Effector CD4-positive, alpha-beta T cell (primary cell): ENCODE data around the gene LCT. TPM values are rescaled to one million over a fixed set of nuclear protein-coding genes. Genes with fewer than 3 reads are reported as not detected.
A peak's percentile ranks its signal among the peaks of the same experiment; 100 is the strongest.
"Not testable (repeated sequence)": the region's sequence is repeated elsewhere in the genome, so short reads cannot be mapped to it uniquely, and the experiment has no call there.

Source experiments
- DNase-seq: peaks from one replicate; pipeline ENCODE4 v3.0.0-alpha.2; 2020
- total RNA-seq: gene quantifications from one replicate; lab custom pipeline; 2026; lab: John Stamatoyannopoulos, UW

The LCT gene
- total RNA-seq, result not detected

- no peak for DNase-seq
These were observed at the start of gene LCT for GRCh38 chr2:135836596-135837270. LCT (minus strand) TSS chr2:135837184; CDS start chr2:135837169, 15 bp downstream.

GRCh38 chr2:135885709-135886108 lies 48.7 kb upstream of the LCT start:
- DNase-seq, result no peak

DNA sequence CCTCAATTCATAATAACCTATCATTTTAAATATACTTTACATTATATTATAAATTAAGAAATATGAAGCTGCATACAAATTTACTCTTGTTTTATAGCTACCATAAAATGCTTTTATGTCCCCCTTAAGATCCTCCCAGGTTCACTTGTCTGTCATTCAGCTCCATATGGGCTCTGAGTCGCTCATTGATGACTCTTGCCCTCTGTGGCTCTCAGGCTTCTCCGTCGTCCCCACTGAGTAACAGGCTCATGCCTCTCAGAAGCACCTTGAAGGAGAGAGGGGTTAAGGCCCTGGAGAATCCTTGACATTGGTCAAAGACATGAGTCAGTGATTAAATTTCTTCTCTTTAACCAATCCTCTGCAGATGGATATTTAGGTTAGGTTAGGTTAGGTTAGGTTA lies 45.4 kb upstream of the LCT start:
- no peak for DNase-seq

- not testable (repeated sequence) for DNase-seq
These were observed 39.8 kb upstream of the LCT start for GRCh38 chr2:135876770-135877169.

DNA sequence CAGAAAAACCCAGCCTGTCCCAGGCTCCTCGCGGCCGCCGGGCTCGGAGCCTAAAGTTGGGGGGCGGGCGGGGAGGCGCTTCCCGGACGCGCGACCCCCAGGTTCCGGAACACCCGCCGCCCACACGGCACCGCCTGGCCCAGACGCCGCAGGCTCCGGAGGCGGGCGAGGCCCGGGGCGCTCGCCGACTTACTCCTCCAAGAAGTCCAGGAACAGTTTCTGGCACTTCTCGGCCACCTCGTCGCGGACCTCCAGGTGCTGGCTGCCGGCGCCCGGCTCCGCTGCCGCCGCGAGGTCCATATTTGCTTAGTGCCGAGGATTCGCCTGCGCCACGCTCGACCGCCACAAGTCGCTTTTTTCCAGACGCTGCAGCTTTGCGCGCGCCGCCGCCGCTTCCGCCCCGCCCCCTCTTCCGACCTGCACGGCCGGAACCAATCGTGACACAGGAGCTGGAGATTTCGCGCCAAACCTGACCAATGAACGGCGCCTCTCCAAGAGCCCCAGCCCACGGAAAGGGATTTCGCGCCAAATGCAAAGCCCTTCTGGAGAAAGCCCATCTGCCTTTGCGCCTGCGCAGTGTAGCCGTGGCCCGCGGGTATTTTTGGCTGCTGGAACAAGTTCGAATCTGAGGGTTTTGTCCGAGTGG lies 39.2 kb upstream of the LCT start, which contains the start of gene MCM6:
MCM6 (minus strand) TSS at position 378 of the 646 bp plus-strand sequence; CDS start at position 300, 78 bp downstream.
- DNase-seq, result peak; percentile 96

- peak; percentile 64 for DNase-seq
These were observed 38.6 kb upstream of the LCT start for GRCh38 chr2:135875491-135876065.

DNA sequence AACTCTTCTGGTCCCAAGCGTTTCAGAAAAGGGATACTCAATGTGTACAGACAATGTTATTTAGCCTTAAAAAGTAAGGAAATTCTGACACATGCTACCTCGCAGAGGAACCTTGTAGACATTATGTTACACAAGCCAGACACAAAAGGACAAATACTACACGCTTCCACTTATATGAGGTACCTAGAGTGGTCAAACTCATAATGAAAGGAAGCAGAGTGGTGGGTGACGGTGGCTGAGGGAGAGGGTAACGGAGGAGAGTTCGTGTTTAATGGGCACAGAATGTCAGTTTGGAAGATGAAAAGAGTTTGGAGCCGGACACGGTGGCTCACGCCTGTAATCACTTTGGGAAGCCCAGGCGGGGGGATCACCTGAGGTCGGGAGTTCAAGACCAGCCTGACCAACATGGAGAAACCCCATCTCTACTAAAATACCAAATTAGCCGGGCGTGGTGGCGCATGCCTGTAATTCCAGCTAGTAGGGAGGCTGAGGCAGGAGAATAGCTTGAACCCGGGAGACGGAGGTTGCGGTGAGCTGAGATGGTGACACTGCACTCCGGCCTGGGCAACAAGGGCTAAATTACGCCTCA lies 37.9 kb upstream of the LCT start:
- DNase-seq, result no peak

DNA sequence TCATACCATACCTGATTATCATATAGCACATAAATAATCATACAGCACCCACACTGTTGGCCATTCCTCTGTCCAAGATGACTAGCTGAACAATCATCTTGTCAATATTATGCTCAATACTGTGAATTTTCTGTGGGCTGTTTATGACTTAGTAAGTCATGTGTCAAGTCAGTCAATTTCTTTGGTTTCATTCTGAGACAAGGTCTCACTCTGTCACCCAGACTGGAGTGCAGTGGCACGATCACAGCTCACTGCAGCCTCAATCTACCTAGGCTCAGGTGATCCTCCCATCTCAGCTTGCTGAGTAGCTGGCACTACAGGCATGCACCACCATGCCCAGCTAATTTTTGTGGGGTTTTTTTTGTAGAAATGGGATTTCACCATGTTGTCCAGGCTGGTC lies 33.6 kb upstream of the LCT start:
- no peak for DNase-seq

- DNase-seq, result no peak
These were observed 26.2 kb upstream of the LCT start for GRCh38 chr2:135863233-135863632.

DNA sequence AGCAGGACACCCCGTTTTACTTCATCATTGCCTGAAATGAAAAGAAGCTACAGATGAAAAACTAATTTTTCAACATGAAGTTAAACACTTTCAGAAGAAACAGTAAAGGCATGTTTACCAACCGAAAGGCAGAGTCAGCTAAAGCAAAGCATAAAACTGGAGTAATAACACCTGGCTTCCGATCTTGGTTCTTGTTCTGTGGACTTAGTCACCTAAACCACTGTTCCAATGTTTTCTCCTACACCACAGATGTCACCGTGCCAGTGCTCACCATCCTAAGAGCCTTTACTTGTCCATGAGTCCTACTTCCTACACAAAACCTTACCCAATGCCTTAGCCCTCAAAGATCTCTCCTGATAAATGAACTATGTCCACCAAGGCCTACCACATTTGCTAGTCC lies 25.7 kb upstream of the LCT start:
- DNase-seq, result no peak

- DNase-seq, result no peak
These were observed 16.4 kb upstream of the LCT start for GRCh38 chr2:135853401-135853800.

DNA sequence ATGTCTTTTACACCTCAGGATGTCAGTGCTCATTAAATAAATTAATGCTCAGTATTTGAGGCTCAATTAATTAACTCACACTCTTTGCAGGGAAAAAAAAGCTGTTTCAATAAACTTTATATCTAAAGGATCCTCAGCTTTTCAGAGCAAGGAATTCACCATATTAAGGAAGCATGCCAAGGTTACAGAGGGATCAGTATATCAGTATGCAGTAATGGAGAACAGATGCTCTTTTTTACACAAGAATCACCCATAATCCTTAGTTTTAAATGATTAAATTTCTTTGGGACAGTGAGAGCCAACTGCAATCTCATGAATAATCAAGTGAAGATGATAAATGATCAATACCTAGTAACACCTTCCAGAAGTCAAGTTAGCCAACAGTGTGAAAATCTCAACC lies 14.9 kb upstream of the LCT start:
- DNase-seq, result no peak

- no peak for DNase-seq
These were observed 14.1 kb upstream of the LCT start for GRCh38 chr2:135850892-135851668.

GRCh38 chr2:135849087-135849486 lies 12.1 kb upstream of the LCT start:
- DNase-seq, result no peak

- DNase-seq, result no peak
These were observed 9.0 kb upstream of the LCT start for GRCh38 chr2:135845997-135846396.

DNA sequence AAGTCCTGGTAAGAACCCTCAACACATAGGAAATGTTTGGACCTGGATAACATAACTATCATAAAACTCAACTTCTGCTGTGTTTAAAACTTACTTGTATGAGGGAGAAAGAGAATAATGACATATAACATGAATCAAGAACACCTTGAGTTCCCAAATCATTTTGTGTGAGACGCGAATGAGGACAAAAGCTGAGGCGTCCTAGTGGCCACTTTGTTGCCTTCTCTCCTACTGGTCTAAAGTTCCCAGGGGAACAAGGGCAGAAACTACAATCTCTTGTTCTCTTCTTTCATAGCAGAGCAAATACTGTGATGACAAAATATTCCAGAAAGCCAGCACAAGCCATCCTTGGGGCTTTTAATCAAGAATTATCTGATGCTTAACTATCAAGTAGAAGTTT lies 8.3 kb upstream of the LCT start:
- no peak for DNase-seq

- no peak for DNase-seq
These were observed 7.4 kb upstream of the LCT start for GRCh38 chr2:135844301-135844895.

GRCh38 chr2:135843671-135844070 lies 6.7 kb upstream of the LCT start:
- DNase-seq, result no peak

- DNase-seq, result no peak
These were observed 3.6 kb upstream of the LCT start for GRCh38 chr2:135840601-135841000.

GRCh38 chr2:135839713-135840112 lies 2.7 kb upstream of the LCT start:
- DNase-seq, result no peak

DNA sequence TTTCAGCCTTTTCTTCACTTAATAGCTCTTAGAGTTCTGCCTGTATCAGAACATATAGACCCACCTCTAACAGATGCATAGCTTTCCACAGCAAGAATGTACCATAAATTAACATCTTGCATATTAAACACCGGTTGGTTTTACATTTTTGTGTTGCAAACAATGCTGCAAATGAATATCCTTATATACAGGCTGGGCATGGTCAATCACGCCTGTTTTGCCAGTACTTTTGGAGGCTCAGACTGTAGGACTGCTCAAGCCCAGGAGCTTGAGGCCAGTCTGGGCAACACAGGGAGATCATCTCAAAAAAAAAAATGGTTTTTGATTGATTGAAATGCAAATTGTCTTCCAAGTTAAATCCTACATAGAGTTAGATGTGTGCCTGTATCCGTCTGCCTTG lies 1.5 kb upstream of the LCT start:
- DNase-seq, result no peak

DNA sequence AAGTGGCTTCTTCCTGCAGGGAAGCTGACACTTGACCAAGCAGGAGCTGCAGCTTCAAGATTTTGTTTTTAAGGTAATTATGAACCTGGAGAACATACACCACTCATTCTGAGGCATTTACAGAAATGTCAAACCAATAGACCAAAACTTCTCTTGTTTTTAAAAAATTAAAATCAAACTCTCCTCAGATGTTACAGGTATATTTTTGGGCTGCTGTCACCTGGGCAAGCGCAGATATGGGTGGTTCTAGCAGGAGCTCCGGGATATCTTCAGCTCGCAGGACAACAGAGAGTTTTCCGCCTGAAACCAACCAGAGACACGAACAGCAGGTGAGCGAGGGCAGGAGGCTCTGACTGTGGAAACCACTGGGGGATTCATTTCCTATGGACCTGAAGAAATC lies 4.1 kb downstream of the LCT start:
- no peak for DNase-seq
